Amniotic epithelial cell (primary cell): ENCODE measurements around the gene CD300E.

Source experiments
- DNase-seq: peaks from one replicate; pipeline ENCODE4 v3.0.0-alpha.2; 2010; ENCODE audit warnings: low read depth

Gene CD300E

DNA sequence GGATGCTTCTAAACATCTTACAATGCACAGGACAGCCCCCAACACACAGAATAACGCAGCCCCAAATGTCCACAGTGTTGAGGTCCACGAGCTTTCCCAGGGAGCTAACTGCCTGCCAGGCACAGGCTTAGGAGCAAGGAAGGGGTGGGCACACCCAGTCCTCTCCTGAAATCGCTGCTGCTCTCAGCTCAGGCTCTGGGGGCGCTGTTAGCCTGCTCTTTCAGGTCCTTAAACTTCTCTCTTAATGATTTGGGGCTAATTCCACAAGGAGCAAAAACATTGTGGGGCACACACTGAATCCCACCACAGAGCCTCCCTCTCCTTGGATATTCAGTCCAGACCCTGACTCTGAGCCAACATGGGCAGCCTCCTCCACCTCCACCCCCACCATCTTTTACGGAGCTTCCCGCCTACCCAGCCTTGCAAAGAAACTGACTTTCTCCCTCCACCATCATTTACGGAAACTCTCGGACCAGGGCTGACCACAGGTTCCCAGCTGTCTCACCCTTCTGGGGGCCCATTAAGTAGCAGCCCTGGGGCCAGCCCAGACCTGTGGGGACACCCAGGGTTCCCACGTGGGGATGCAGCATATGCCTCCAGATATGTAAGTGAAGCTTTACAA is 57.3 kb downstream of the CD300E start:
- DNase-seq = peak; percentile 33

DNA sequence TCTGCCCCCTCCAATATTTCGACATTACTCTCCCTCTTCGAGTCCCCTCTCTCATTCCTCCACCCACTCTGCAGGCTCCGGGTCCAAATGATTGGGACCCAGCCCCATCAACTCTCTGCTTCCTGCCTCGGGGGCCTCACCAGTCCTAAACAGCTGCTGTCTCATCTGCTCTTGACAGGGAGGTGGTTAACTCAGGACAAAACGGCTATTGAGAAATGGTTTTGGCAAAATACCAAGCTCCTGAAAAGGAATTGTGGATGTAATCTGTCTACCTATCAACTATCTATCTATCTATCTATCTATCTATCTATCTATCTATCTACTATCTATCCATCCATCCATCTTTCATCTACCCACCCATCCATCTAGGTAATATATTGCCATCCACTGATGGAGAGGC is 58.4 kb downstream of the CD300E start:
- peak; percentile 18 for DNase-seq

- DNase-seq = no peak
Observed at GRCh38 chr17:74563358-74563757, 60.2 kb downstream of the CD300E start.

DNA sequence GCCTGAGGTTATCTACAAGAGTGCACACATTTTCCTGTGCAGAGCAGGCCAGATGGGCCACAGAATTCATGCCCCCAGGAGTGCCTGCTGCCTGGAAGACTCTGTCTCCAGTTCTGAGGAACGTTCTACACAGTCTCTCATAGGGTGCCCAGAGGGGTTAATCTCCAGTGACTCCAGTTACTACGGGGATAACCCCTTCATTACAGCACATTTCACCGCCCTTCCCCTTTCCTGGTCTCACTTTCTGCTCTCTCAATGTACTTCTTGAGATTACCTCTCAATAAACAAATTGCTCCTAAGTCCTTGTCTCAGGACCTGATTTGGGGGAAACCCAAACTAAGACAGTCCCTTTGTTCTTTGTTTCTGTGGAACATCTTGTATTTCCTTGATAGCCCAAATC is 62.0 kb downstream of the CD300E start:
- DNase-seq = no peak
